Measurements from ENCODE around the gene SSC4D. TPM values are rescaled to one million over a fixed set of nuclear protein-coding genes. Genes with fewer than 3 reads are reported as not detected.

The SSC4D gene
- total and polyA plus RNA-seq, 11 donors, result 0.23 to 1.6 (median 0.72) TPM

GRCh38 chr7:76358011-76358480 lies 51.5 kb downstream of the SSC4D start:
- Histone ChIP-seq H3K27me3 (no peaks in the 10 kb centered on the region), H3K27ac (peak overlapping the region; percentile 93 to 100 (median 99)), H3K9me3 (no peaks in the 10 kb centered on the region), H3K4me1 (peaks cover 10 to 57% (median 47%) of the 10 kb centered on the region in 12 donors), H3K36me3 (peaks cover 0 to 27% (median 11%) of the 10 kb centered on the region in 9 donors), H3K4me3 (peak overlapping the region; percentile 67 to 100 (median 98))
- TF ChIP-seq CTCF (IDR thresholded peaks at IDR 0.05) (no peak), POLR2A (IDR thresholded peaks at IDR 0.05) (no peak)
- peak; percentile 77 to 84 (median 78) for DNase-seq
- ATAC-seq, result peak in 3 of 4 donors; percentile 7 to 38 (median 27)
- 0 to 2% (median 0%) methylated on average over 16 to 27 of the region's 27 CpGs for WGBS, 4 donors
- intact Hi-C loops (cut with DNase I), result loop anchor here in 5 of 10 donors (1.0 to 5.0 kb wide), 5 partner anchors 34 to 63 kb away; no protein-coding TSS in a partner anchor

DNA sequence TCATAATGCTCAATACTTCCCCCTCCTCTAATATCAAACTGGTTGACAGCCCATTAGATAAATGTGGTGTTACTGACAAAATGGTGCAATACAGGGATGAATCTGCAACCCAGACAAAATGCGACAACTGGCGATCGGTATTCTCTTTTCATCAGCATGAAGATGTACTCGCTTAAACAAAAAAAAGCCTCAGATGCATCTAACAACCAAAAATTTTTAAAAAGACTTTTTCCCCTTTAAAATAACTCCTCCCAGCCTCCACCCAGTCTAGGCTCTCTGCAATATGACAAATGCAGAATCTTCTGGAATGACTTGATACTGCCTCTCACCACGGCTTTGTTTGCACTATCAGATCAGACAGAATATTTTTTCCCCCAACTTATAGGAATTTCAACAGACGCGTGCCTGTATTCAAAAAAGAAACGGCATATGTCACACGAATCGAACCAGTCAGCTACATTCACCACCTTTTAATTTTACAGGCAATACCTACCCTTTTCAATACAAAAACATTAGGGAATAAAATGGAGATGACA lies 52.0 kb downstream of the SSC4D start:
- DNase-seq (no peak), ATAC-seq (no peak)
- peak overlapping the region; percentile 67 to 100 (median 98) for H3K4me3 ChIP-seq
- H3K27ac ChIP-seq, result peak overlapping the region in 11 of 12 donors; percentile 93 to 100 (median 99)
- intact Hi-C loops (cut with DNase I), result loop anchor here in 6 of 10 donors (1.0 to 5.0 kb wide), 6 partner anchors 35 to 63 kb away; no protein-coding TSS in a partner anchor
- no peaks in the 10 kb centered on the region for H3K9me3 ChIP-seq
- H3K27me3 ChIP-seq, result no peaks in the 10 kb centered on the region
- H3K4me1 ChIP-seq, result peaks cover 10 to 62% (median 52%) of the 10 kb centered on the region in 12 donors
- 1 to 3% (median 2%) methylated on average over 10 of the region's 10 CpGs for WGBS, 4 donors
- H3K36me3 ChIP-seq, result peaks cover 0 to 27% (median 11%) of the 10 kb centered on the region in 9 donors
- TF ChIP-seq POLR2A (IDR thresholded peaks at IDR 0.05), result no peak
- TF ChIP-seq CTCF (IDR thresholded peaks at IDR 0.05), result no peak

- ATAC-seq (no peak), DNase-seq (no peak)
- intact Hi-C loops (cut with DNase I), result loop anchor here in 3 of 10 donors (2.0 to 5.0 kb wide), 3 partner anchors 34 to 35 kb away; no protein-coding TSS in a partner anchor
- H3K27me3 ChIP-seq, result no peaks in the 10 kb centered on the region
- peak overlapping the region in 11 of 12 donors; percentile 11 to 100 (median 99) for H3K27ac ChIP-seq
- 25 to 32% (median 28%) methylated on average over 6 of the region's 6 CpGs for WGBS, 4 donors
- H3K36me3 ChIP-seq, result peaks cover 0 to 27% (median 11%) of the 10 kb centered on the region in 9 donors
- no peaks in the 10 kb centered on the region for H3K9me3 ChIP-seq
- TF ChIP-seq POLR2A (IDR thresholded peaks at IDR 0.05) (no peak), CTCF (IDR thresholded peaks at IDR 0.05) (no peak)
- peaks cover 12 to 69% (median 58%) of the 10 kb centered on the region in 12 donors for H3K4me1 ChIP-seq
- H3K4me3 ChIP-seq, result peak overlapping the region in 11 of 12 donors; percentile 67 to 100 (median 98)
These were observed 52.7 kb downstream of the SSC4D start for GRCh38 chr7:76356823-76357222.

DNA sequence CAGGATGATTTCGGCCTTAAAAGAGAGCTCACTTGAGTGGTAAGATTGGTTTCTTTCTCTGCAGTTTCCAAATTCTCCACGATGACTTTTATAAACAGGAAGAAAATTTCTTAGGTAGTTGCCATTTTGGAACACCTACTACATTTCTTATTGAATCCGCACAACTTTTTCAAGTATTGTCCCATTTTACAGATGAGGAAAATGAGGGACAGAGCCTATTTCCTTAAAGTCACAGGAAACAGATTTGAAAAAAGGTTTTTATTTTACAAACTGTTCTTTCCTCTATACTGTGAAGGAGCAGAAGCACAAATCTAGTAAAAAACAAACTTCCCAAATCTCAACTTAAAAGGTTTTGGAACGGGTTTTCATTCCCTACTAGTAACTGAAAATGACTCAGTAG lies 53.4 kb downstream of the SSC4D start:
- TF ChIP-seq CTCF (IDR thresholded peaks at IDR 0.05) (no peak), POLR2A (IDR thresholded peaks at IDR 0.05) (no peak)
- ATAC-seq (no peak), DNase-seq (no peak)
- peak overlapping the region in 10 of 12 donors; percentile 39 to 100 (median 98) for H3K27ac ChIP-seq
- peaks cover 12 to 75% (median 62%) of the 10 kb centered on the region in 12 donors for H3K4me1 ChIP-seq
- no peaks in the 10 kb centered on the region for H3K9me3 ChIP-seq
- H3K36me3 ChIP-seq, result peaks cover 0 to 27% (median 11%) of the 10 kb centered on the region in 9 donors
- intact Hi-C loops (cut with DNase I), result loop anchor here in 3 of 10 donors (2.0 to 5.0 kb wide), 3 partner anchors 33 to 36 kb away; no protein-coding TSS in a partner anchor
- peak overlapping the region in 6 of 12 donors; percentile 4 to 100 (median 84) for H3K4me3 ChIP-seq
- no peaks in the 10 kb centered on the region for H3K27me3 ChIP-seq
- 82 to 86% (median 84%) methylated on average over 4 of the region's 4 CpGs for WGBS, 4 donors
